Measurements from ENCODE around the gene SLC43A3.
"Not testable (repeated sequence)": the region's sequence is repeated elsewhere in the genome, so short reads cannot be mapped to it uniquely, and the experiment has no call there.

SLC43A3 gene

GRCh38 chr11:57370941-57371340 lies 56.0 kb downstream of the SLC43A3 start:
- Histone ChIP-seq H3K36me3 (ENCODE audit: insufficient read depth, low read depth, low read length) (no peaks in the 10 kb centered on the region), H3K9me3 (ENCODE audit: insufficient read depth, low read depth, low read length) (no peaks in the 10 kb centered on the region), H3K4me1 (ENCODE audit: insufficient read depth, low read length) (peaks cover under 1% of the 10 kb centered on the region; the same call in 1 of the 2 replicates), H3K27me3 (ENCODE audit: insufficient read depth, low read length) (no peaks in the 10 kb centered on the region), H3K4me3 (ENCODE audit: low read length) (no peak overlapping the region), H3K27ac (ENCODE audit: low read length) (no peak overlapping the region), H3K9ac (ENCODE audit: low read depth, low read length) (no peak overlapping the region)

GRCh38 chr11:57370251-57370650 lies 56.7 kb downstream of the SLC43A3 start:
- Histone ChIP-seq H3K27ac (ENCODE audit: low read length) (no peak overlapping the region), H3K4me3 (ENCODE audit: low read length) (no peak overlapping the region), H3K4me1 (ENCODE audit: insufficient read depth, low read length) (peaks cover 8% of the 10 kb centered on the region), H3K9me3 (ENCODE audit: insufficient read depth, low read depth, low read length) (no peaks in the 10 kb centered on the region), H3K27me3 (ENCODE audit: insufficient read depth, low read length) (no peaks in the 10 kb centered on the region), H3K36me3 (ENCODE audit: insufficient read depth, low read depth, low read length) (no peaks in the 10 kb centered on the region), H3K9ac (ENCODE audit: low read depth, low read length) (no peak overlapping the region)

GRCh38 chr11:57368845-57369232 lies 58.1 kb downstream of the SLC43A3 start:
- no peaks in the 10 kb centered on the region for H3K36me3 ChIP-seq (ENCODE audit: insufficient read depth, low read depth, low read length)
- H3K9ac ChIP-seq (ENCODE audit: low read depth, low read length), result no peak overlapping the region
- H3K4me1 ChIP-seq (ENCODE audit: insufficient read depth, low read length), result peaks cover 15% of the 10 kb centered on the region
- no peaks in the 10 kb centered on the region for H3K9me3 ChIP-seq (ENCODE audit: insufficient read depth, low read depth, low read length)
- no peaks in the 10 kb centered on the region for H3K27me3 ChIP-seq (ENCODE audit: insufficient read depth, low read length)
- no peak overlapping the region for H3K27ac ChIP-seq (ENCODE audit: low read length)
- no peak overlapping the region for H3K4me3 ChIP-seq (ENCODE audit: low read length)

- no peak overlapping the region for H3K4me3 ChIP-seq (ENCODE audit: low read length)
These were observed 58.6 kb downstream of the SLC43A3 start for GRCh38 chr11:57368106-57368844.

GRCh38 chr11:57364851-57365660 lies 61.9 kb downstream of the SLC43A3 start:
- Histone ChIP-seq H3K4me1 (ENCODE audit: insufficient read depth, low read length) (peaks cover 15% of the 10 kb centered on the region), H3K9me3 (ENCODE audit: insufficient read depth, low read depth, low read length) (no peaks in the 10 kb centered on the region), H3K4me3 (ENCODE audit: low read length) (no peak overlapping the region), H3K9ac (ENCODE audit: low read depth, low read length) (no peak overlapping the region), H3K27ac (ENCODE audit: low read length) (no peak overlapping the region), H3K36me3 (ENCODE audit: insufficient read depth, low read depth, low read length) (no peaks in the 10 kb centered on the region), H3K27me3 (ENCODE audit: insufficient read depth, low read length) (no peaks in the 10 kb centered on the region)

More at GRCh38 chr11:57368106-57368844, 58.6 kb downstream of the SLC43A3 start:
- Histone ChIP-seq H3K9ac (ENCODE audit: low read depth, low read length) (no peak overlapping the region), H3K27me3 (ENCODE audit: insufficient read depth, low read length) (no peaks in the 10 kb centered on the region), H3K4me1 (ENCODE audit: insufficient read depth, low read length) (peaks cover 15% of the 10 kb centered on the region), H3K27ac (ENCODE audit: low read length) (no peak overlapping the region), H3K36me3 (ENCODE audit: insufficient read depth, low read depth, low read length) (no peaks in the 10 kb centered on the region), H3K9me3 (ENCODE audit: insufficient read depth, low read depth, low read length) (no peaks in the 10 kb centered on the region)

- Histone ChIP-seq H3K27ac (ENCODE audit: low read length) (no peak overlapping the region), H3K4me3 (ENCODE audit: low read length) (no peak overlapping the region), H3K4me1 (ENCODE audit: insufficient read depth, low read length) (peaks cover 19% of the 10 kb centered on the region), H3K27me3 (ENCODE audit: insufficient read depth, low read length) (no peaks in the 10 kb centered on the region), H3K9ac (ENCODE audit: low read depth, low read length) (no peak overlapping the region), H3K36me3 (ENCODE audit: insufficient read depth, low read depth, low read length) (no peaks in the 10 kb centered on the region), H3K9me3 (ENCODE audit: insufficient read depth, low read depth, low read length) (no peaks in the 10 kb centered on the region)
These were observed 63.5 kb downstream of the SLC43A3 start for GRCh38 chr11:57363131-57364080.

- Histone ChIP-seq H3K27ac (ENCODE audit: low read length) (no peak overlapping the region), H3K27me3 (ENCODE audit: insufficient read depth, low read length) (no peaks in the 10 kb centered on the region), H3K9ac (ENCODE audit: low read depth, low read length) (no peak overlapping the region)
These were observed 65.0 kb downstream of the SLC43A3 start for GRCh38 chr11:57361926-57362325.

GRCh38 chr11:57361420-57361819 lies 65.5 kb downstream of the SLC43A3 start:
- not testable (repeated sequence) for H3K36me3 ChIP-seq (ENCODE audit: insufficient read depth, low read depth, low read length); H3K27ac ChIP-seq (ENCODE audit: low read length); H3K9me3 ChIP-seq (ENCODE audit: insufficient read depth, low read depth, low read length); H3K9ac ChIP-seq (ENCODE audit: low read depth, low read length); H3K4me3 ChIP-seq (ENCODE audit: low read length); H3K27me3 ChIP-seq (ENCODE audit: insufficient read depth, low read length)
- peaks cover 19% of the 10 kb centered on the region for H3K4me1 ChIP-seq (ENCODE audit: insufficient read depth, low read length)

More at GRCh38 chr11:57361926-57362325, 65.0 kb downstream of the SLC43A3 start:
- Histone ChIP-seq H3K4me1 (ENCODE audit: insufficient read depth, low read length) (peaks cover 19% of the 10 kb centered on the region), H3K9me3 (ENCODE audit: insufficient read depth, low read depth, low read length) (no peaks in the 10 kb centered on the region), H3K36me3 (ENCODE audit: insufficient read depth, low read depth, low read length) (no peaks in the 10 kb centered on the region), H3K4me3 (ENCODE audit: low read length) (no peak overlapping the region)

GRCh38 chr11:57360991-57361390 lies 65.9 kb downstream of the SLC43A3 start:
- H3K27me3 ChIP-seq (ENCODE audit: insufficient read depth, low read length), result no peaks in the 10 kb centered on the region
- H3K4me3 ChIP-seq (ENCODE audit: low read length), result no peak overlapping the region
- H3K9ac ChIP-seq (ENCODE audit: low read depth, low read length), result no peak overlapping the region
- H3K9me3 ChIP-seq (ENCODE audit: insufficient read depth, low read depth, low read length), result no peaks in the 10 kb centered on the region
- H3K36me3 ChIP-seq (ENCODE audit: insufficient read depth, low read depth, low read length), result no peaks in the 10 kb centered on the region
- H3K27ac ChIP-seq (ENCODE audit: low read length), result no peak overlapping the region
- peaks cover 19% of the 10 kb centered on the region for H3K4me1 ChIP-seq (ENCODE audit: insufficient read depth, low read length)

GRCh38 chr11:57359896-57360690 lies 66.8 kb downstream of the SLC43A3 start:
- H3K9me3 ChIP-seq (ENCODE audit: insufficient read depth, low read depth, low read length), result no peaks in the 10 kb centered on the region
- H3K27ac ChIP-seq (ENCODE audit: low read length), result no peak overlapping the region

GRCh38 chr11:57359396-57359795 lies 67.5 kb downstream of the SLC43A3 start:
- no peak overlapping the region for H3K4me3 ChIP-seq (ENCODE audit: low read length)
- H3K27me3 ChIP-seq (ENCODE audit: insufficient read depth, low read length), result no peaks in the 10 kb centered on the region
- peaks cover 5% of the 10 kb centered on the region; the same call in 1 of the 2 replicates for H3K4me1 ChIP-seq (ENCODE audit: insufficient read depth, low read length)
- H3K9me3 ChIP-seq (ENCODE audit: insufficient read depth, low read depth, low read length), result no peaks in the 10 kb centered on the region
- no peak overlapping the region for H3K9ac ChIP-seq (ENCODE audit: low read depth, low read length)
- no peak overlapping the region for H3K27ac ChIP-seq (ENCODE audit: low read length)
- H3K36me3 ChIP-seq (ENCODE audit: insufficient read depth, low read depth, low read length), result no peaks in the 10 kb centered on the region

More at GRCh38 chr11:57359896-57360690, 66.8 kb downstream of the SLC43A3 start:
- no peak overlapping the region for H3K9ac ChIP-seq (ENCODE audit: low read depth, low read length)
- H3K4me3 ChIP-seq (ENCODE audit: low read length), result no peak overlapping the region
- no peaks in the 10 kb centered on the region for H3K27me3 ChIP-seq (ENCODE audit: insufficient read depth, low read length)
- peaks cover 10% of the 10 kb centered on the region; the same call in 1 of the 2 replicates for H3K4me1 ChIP-seq (ENCODE audit: insufficient read depth, low read length)
- no peaks in the 10 kb centered on the region for H3K36me3 ChIP-seq (ENCODE audit: insufficient read depth, low read depth, low read length)

All from iPS-20b (cell line).